Erythroblast (primary cell): Measurements from ENCODE around the gene TIPARP.
"Not testable (repeated sequence)": the region's sequence is repeated elsewhere in the genome, so short reads cannot be mapped to it uniquely, and the experiment has no call there.

Experiments
- DNase-seq, 2 experiments: peaks; one replicate each; lab custom pipeline; 2025; lab: John Stamatoyannopoulos, UW
- GATA1 ChIP-seq: IDR thresholded peaks from 2 replicates; pipeline ENCODE4 v1.6.1; 2011; ENCODE audit warnings: low read depth, mild to moderate bottlenecking, control low read depth, low read length, moderate library complexity
- POLR2A ChIP-seq: IDR thresholded peaks from 2 replicates; pipeline ENCODE4 v1.6.1; 2011; ENCODE audit warnings: mild to moderate bottlenecking, low read length

The TIPARP gene

DNA sequence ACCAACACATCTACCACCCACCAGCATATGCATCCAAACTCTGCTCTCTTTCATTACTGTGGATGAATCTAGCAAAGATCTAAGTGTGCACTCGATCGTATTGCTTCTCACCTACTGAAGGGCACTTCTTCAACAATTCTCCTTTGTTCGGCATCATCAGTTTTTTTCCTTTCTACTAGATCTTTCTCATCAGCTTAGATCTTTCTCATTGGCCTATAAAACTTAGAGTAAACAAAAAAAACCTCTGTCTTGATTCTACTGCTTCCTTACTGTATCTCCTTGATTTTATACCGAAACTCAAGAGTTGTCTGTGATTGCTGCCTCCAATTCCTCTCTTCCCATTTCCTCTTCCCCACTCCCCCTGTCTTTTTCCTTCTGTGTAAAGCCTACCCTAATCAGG lies 36.1 kb upstream of the TIPARP start:
- TF ChIP-seq GATA1, result no peak
- no peak for TF ChIP-seq POLR2A
- no peak for DNase-seq

DNA sequence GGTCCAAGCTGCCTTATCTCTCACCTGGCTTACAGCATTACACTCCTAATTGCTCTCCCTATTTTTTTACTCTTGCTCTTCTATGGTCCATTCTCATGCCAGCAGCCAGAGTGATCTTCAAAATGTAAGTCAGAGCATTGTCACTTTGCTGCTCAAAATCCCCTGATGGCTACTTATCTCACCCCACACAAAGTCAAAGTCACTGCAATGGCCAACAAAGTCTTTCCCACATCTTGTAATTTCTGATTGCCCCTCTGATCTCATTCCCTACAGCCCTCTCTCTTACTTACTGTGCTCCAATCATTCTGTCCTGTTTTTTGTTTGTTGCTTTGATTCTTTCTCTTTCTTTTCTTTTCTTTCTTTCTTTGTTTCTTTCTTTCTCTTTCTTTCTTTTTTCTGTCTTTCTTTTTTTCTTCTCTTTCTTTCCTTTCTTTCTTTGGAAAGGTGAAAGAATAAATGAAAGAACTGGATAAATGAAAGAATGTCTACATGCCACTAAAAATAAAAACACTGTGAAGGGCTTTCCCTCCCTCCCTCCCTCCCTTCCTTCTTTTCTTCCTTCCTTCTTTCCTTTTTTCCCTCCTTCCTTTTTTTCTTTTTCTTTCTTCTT lies 34.9 kb upstream of the TIPARP start:
- TF ChIP-seq GATA1, result no peak
- no peak for TF ChIP-seq POLR2A
- no peak for DNase-seq

DNA sequence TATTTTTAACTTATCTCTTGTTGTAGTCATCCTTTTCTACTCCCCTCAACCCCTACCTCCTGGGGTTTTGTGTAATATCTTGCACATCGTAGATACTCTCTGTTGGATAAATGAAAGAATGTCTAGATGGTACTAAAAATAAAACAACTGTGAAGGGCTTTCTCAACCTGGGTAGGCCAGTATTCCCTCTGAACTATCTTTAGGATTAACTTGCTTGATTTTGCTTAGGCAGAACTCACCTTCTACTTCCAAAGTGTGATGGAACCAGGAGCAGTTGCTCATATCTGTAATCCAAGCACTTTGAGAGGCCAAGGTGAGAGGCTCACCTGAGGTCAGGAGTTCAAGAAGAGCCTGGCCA lies 32.8 kb upstream of the TIPARP start:
- DNase-seq, result no peak
- TF ChIP-seq POLR2A (no peak), GATA1 (no peak)

- no peak for DNase-seq
- no peak for TF ChIP-seq GATA1
- TF ChIP-seq POLR2A, result no peak
Measured at GRCh38 chr3:156642750-156643728, 31.4 kb upstream of the TIPARP start.

GRCh38 chr3:156643729-156644389 lies 30.5 kb upstream of the TIPARP start:
- TF ChIP-seq GATA1 (no peak), POLR2A (no peak)
- DNase-seq, result peak; percentile 4 to 8

DNA sequence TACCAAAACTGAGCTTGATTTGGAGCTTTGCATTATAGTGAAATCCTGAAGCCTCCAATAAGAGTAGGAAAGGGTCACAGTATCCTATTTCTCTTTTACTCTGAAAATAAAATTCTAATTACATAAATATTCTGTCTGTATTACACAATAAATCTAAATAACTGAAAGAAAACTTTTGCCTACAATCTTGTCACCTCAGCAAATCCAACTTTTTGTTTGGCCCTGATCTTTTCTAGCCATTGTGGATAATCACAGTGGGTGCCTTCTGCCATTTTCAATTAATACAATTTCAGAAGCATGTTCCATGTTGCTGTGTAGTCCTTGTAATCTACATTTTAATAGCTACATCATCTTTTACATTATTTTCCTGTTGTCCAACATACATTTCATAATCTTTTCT lies 29.4 kb upstream of the TIPARP start:
- no peak for DNase-seq
- TF ChIP-seq GATA1 (no peak), POLR2A (no peak)

DNA sequence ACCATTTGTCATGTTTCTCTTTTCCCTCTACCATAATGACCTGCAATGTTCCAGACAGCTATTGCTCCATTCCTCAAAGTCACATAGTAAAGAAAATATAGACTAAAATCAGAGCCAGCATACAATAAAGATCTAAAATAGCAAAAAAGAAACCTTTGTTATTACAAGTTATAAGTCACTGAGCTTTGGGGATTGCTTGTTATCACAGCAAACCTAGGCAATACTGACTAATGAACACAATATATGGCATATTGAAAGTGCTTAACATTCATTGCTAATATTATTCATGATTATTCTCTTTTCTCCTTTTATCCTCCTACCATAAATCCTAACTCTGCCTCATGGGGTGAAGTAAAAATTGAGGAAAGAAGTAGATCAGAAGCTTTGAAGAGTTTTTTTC lies 27.4 kb upstream of the TIPARP start:
- TF ChIP-seq GATA1 (no peak), POLR2A (no peak)
- no peak for DNase-seq

- TF ChIP-seq GATA1 (no peak), POLR2A (no peak)
- no peak for DNase-seq
Measured at GRCh38 chr3:156648086-156648485, 26.3 kb upstream of the TIPARP start.

- no peak for DNase-seq
- TF ChIP-seq POLR2A (no peak), GATA1 (no peak)
Measured at GRCh38 chr3:156649681-156650080, 24.7 kb upstream of the TIPARP start.

- not testable (repeated sequence) for DNase-seq
Measured at GRCh38 chr3:156652661-156653060, 21.7 kb upstream of the TIPARP start.

GRCh38 chr3:156654834-156655233 lies 19.6 kb upstream of the TIPARP start:
- TF ChIP-seq POLR2A, result no peak
- no peak for TF ChIP-seq GATA1
- no peak for DNase-seq

- TF ChIP-seq GATA1, result no peak
- TF ChIP-seq POLR2A, result no peak
- DNase-seq, result no peak
Measured at GRCh38 chr3:156655819-156656550, 18.4 kb upstream of the TIPARP start.

- no peak for DNase-seq
- TF ChIP-seq GATA1, result no peak
- TF ChIP-seq POLR2A, result no peak
Measured at GRCh38 chr3:156657440-156657839, 16.9 kb upstream of the TIPARP start.
